Mesothelial cell of epicardium (in vitro differentiated cells): ENCODE measurements around the gene PAK2. TPM values are rescaled to one million over a fixed set of nuclear protein-coding genes. Genes with fewer than 3 reads are reported as not detected.
A peak's percentile ranks its signal among the peaks of the same experiment; 100 is the strongest.
"Not testable (repeated sequence)": the region's sequence is repeated elsewhere in the genome, so short reads cannot be mapped to it uniquely, and the experiment has no call there.

Experiments
- DNase-seq, 2 experiments: peaks; one replicate each; pipeline ENCODE4 v3.0.0; 2021; ENCODE audit warnings: low spot score in 2 of 2; ENCODE audit not compliant: unreplicated experiment in 2 of 2
- H3K27ac Mint-ChIP-seq: 2 replicates; pipeline ENCODE4 v1.8.0; 2021; ENCODE audit warnings: mixed read lengths
- H3K27me3 Mint-ChIP-seq: 2 replicates; pipeline ENCODE4 v1.8.0; 2021; ENCODE audit warnings: low read depth, mixed read lengths
- H3K36me3 Mint-ChIP-seq: 2 replicates; pipeline ENCODE4 v1.8.0; 2021; ENCODE audit warnings: mixed read lengths
- H3K4me1 Mint-ChIP-seq: 2 replicates; pipeline ENCODE4 v1.8.0; 2021; ENCODE audit warnings: mixed read lengths
- H3K4me3 Mint-ChIP-seq: 2 replicates; pipeline ENCODE4 v1.8.0; 2021; ENCODE audit warnings: mild to moderate bottlenecking, moderate library complexity, mixed read lengths
- H3K9me3 Mint-ChIP-seq: 2 replicates; pipeline ENCODE4 v1.8.0; 2021; ENCODE audit warnings: mixed read lengths
- total RNA-seq: library from RNA; stranded (reverse); gene quantifications from 3 replicates; pipeline ENCODE4 v1.2.1, GENCODE V29; 2021
- TF ChIP-seq, protein P1 (sequence below): fragments of 200-600 bp; sonication (generic); IDR thresholded peaks from one replicate; pipeline ENCODE4 v1.5.0; 2021; ENCODE audit warnings: antibody characterized with exemption; ENCODE audit not compliant: unreplicated experiment

The PAK2 gene
- total RNA-seq, 1 donor from 2014 or later = 52.0 TPM

DNA sequence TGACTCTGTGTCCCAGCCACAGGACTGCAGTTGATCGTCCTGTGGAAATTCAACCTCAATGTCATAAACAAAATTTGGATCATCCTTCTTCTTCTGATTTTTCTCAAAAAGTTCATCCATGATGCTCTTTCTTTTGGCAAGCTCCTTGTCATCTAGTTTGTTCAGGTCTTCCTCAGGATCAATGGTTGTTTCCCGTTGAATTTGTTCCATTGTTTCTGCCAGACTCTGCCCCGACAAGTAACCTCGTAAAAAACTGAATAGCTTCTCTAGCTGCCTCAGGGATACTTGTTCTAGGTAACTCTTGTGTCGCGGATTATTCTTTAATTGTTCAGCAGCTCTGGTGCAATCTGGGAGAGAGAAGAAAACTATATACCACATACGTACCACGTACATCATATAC is 32.1 kb upstream of the PAK2 start:
- H3K27me3 Mint-ChIP-seq = peaks cover 1% of the 10 kb centered on the region
- peaks cover 7% of the 10 kb centered on the region for H3K4me1 Mint-ChIP-seq
- no peak overlapping the region for H3K27ac Mint-ChIP-seq
- TF ChIP-seq, protein P1, sequence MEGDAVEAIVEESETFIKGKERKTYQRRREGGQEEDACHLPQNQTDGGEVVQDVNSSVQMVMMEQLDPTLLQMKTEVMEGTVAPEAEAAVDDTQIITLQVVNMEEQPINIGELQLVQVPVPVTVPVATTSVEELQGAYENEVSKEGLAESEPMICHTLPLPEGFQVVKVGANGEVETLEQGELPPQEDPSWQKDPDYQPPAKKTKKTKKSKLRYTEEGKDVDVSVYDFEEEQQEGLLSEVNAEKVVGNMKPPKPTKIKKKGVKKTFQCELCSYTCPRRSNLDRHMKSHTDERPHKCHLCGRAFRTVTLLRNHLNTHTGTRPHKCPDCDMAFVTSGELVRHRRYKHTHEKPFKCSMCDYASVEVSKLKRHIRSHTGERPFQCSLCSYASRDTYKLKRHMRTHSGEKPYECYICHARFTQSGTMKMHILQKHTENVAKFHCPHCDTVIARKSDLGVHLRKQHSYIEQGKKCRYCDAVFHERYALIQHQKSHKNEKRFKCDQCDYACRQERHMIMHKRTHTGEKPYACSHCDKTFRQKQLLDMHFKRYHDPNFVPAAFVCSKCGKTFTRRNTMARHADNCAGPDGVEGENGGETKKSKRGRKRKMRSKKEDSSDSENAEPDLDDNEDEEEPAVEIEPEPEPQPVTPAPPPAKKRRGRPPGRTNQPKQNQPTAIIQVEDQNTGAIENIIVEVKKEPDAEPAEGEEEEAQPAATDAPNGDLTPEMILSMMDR = no peak
- no peak overlapping the region for H3K4me3 Mint-ChIP-seq
- no peaks in the 10 kb centered on the region for H3K36me3 Mint-ChIP-seq
- DNase-seq = no peak
- no peaks in the 10 kb centered on the region for H3K9me3 Mint-ChIP-seq

DNA sequence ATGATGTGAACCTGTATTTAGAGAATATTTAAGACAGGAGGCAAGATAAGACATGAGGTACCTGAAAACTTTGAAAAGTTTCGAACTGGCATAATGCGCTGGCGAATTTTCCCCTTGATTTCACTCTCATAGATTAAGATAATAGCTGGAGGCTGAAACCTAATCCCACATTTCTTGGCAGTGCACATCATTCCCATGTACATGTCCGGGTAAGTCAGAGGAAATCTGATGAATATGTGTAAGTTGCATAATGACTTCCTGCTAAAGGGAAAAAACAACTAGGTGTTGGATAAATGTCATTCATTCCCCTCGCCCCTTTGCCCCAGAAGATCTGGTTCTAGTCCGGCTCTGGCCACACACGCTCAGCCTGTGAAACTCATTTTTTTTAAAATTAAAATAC is 31.2 kb upstream of the PAK2 start:
- Mint-ChIP-seq H3K4me3 (no peak overlapping the region), H3K36me3 (no peaks in the 10 kb centered on the region), H3K27me3 (no peaks in the 10 kb centered on the region), H3K27ac (no peak overlapping the region), H3K9me3 (no peaks in the 10 kb centered on the region), H3K4me1 (peaks cover 14% of the 10 kb centered on the region)
- TF ChIP-seq, protein P1 = no peak
- DNase-seq = no peak

DNA sequence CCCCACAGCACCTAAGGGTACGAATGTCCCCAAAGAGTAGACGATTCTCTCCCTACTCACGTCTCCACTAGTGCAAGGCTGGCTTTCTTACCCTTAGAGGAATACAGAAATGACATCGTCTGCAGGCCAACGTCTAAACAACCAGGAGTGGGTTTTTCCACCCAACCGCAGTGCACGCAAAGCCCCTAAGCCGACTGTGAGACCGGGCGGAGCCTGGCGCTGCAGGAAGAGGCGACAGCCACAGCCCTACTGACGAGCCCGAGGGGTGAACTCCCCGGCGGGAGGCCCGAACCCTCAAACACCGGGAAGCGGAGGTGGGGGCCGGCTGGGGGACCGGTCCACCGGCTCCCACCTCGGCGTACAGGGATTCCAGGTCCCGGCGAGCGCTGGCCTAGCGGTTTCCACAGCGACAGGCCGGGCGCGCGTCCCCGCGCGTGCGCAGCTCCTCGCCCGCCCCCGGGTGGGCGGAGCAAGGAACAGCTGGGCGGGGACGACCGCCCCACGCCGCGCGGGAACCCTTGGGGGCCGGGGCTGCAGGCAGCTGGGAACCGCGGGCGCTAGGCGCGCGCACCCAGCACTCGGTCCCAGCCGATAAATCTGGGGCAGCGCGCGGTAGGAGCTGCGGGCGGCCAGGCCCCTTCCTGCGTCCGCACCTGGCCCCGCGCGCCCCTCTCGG is 27.7 kb upstream of the PAK2 start, which contains the start of the genes CEP19 and PIGX:
Gene CEP19, minus strand, starts transcription at position 413 of the 676 bp plus-strand sequence. CDS start 3,593 bp downstream, outside the sequence.
Gene PIGX, plus strand, starts transcription at position 540 of the 676 bp plus-strand sequence.
- DNase-seq = peak; percentile 84 to 92
- TF ChIP-seq, protein P1 = no peak
- no peaks in the 10 kb centered on the region for H3K36me3 Mint-ChIP-seq
- peak within 1 kb of the TSS; percentile 95 for H3K27ac Mint-ChIP-seq
- no peaks in the 10 kb centered on the region for H3K27me3 Mint-ChIP-seq
- peaks cover 15% of the 10 kb centered on the region for H3K4me1 Mint-ChIP-seq
- H3K9me3 Mint-ChIP-seq = no peaks in the 10 kb centered on the region
- peak within 1 kb of the TSS; percentile 83 for H3K4me3 Mint-ChIP-seq

DNA sequence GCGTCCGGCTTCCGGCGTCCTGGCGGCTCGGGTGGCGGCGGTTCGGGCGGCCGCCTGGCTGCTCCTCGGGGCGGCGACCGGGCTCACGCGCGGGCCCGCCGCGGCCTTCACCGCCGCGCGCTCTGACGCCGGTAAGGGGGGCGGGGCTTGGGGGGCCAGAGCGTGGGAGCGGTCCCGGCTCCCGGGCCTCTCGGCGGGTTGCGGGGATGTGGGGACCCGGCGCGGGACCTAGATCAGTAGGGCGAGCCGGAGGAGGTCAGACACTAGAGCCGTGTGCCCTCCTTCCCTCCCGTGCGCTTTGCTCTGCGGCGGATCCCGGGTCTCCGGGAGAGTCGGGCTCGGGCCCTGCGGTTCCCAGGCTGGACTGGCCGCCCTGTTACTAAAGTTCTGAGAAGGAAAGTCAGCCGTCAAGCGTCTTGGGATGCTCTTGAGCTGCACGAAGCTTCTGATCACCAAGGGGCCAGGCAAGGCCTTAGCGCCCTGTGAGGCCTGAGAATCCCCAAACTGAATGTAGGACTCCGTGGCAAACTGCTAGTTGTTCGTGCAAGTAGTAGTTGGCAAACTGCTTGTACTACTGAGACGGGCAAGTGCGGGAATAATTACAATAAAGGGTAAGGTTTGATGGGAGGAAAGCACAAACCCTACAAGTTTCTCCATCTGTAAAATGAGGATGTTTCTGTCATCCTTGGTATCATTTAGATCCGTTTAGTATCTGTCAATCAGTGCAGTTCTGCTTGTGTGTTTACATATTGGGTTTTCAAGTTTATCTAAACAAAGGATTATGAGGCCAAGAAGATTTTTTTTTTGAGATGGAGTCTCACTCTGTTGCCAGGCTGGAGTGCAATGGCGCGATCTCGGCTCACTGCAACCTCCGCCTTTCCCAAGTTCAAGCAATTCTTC is 26.9 kb upstream of the PAK2 start:
- Mint-ChIP-seq H3K27ac (peak overlapping the region; percentile 91), H3K27me3 (no peaks in the 10 kb centered on the region), H3K9me3 (no peaks in the 10 kb centered on the region), H3K36me3 (peaks cover 3% of the 10 kb centered on the region), H3K4me1 (peaks cover 15% of the 10 kb centered on the region), H3K4me3 (peak overlapping the region; percentile 80)
- no peak for DNase-seq
- TF ChIP-seq, protein P1 = no peak

DNA sequence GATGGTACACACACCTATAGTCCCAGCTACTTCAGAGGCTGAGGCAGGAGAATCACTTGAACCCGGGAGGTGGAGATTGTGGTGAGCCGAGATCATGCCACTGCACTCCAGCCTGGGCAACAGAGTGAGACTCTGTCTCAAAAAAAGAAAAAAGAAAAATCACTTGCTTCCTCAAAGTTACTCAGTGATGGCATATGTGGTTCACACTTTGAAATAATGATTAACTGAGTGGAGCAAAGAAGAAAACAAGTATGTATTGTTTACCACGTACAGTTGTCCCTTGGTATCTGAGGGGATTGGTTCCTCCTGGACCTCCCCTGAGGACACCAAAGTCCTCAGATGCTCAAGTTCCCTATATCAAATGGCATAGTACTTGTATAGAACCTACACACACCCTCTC is 22.5 kb upstream of the PAK2 start:
- peaks cover 22% of the 10 kb centered on the region for H3K9me3 Mint-ChIP-seq
- DNase-seq = not testable (repeated sequence)

DNA sequence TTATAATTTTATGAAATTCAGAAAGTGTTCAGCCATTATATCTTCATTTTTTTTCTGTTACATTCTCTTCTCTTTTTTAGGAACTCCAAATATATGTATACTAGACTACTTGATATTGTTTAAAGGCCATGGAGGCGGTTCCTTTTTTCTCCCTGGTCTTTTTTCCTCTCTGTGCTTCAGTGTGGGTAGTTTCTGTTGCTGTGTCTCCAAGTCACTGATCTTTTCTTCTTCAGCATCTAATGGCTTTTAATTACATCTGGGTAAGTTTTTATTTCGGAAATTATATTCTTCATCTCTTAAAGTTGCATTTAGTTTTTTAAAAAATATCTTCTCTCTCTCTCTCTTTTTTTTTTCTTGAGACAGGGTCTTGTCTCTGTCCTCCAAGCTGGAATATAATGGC is 18.6 kb upstream of the PAK2 start:
- no peaks in the 10 kb centered on the region for H3K27me3 Mint-ChIP-seq
- TF ChIP-seq, protein P1 = no peak
- H3K9me3 Mint-ChIP-seq = peaks cover 22% of the 10 kb centered on the region
- no peak for DNase-seq
- peaks cover 35% of the 10 kb centered on the region for H3K36me3 Mint-ChIP-seq
- H3K4me3 Mint-ChIP-seq = no peak overlapping the region
- H3K27ac Mint-ChIP-seq = no peak overlapping the region
- no peaks in the 10 kb centered on the region for H3K4me1 Mint-ChIP-seq

More for the DNA sequence above, 22.5 kb upstream of the PAK2 start:
- H3K4me3 Mint-ChIP-seq, H3K27ac Mint-ChIP-seq, H3K4me1 Mint-ChIP-seq, H3K27me3 Mint-ChIP-seq: not testable (repeated sequence)
- peaks cover 29% of the 10 kb centered on the region for H3K36me3 Mint-ChIP-seq
